ENCODE measurements around the gene COMMD1. TPM values are rescaled to one million over a fixed set of nuclear protein-coding genes. Genes with fewer than 3 reads are reported as not detected.

Gene COMMD1
- polyA plus RNA-seq, 1 donor (not counting 4 experiments of a cell fraction or from before 2014, with no cell fraction given), result 44.8 TPM

DNA sequence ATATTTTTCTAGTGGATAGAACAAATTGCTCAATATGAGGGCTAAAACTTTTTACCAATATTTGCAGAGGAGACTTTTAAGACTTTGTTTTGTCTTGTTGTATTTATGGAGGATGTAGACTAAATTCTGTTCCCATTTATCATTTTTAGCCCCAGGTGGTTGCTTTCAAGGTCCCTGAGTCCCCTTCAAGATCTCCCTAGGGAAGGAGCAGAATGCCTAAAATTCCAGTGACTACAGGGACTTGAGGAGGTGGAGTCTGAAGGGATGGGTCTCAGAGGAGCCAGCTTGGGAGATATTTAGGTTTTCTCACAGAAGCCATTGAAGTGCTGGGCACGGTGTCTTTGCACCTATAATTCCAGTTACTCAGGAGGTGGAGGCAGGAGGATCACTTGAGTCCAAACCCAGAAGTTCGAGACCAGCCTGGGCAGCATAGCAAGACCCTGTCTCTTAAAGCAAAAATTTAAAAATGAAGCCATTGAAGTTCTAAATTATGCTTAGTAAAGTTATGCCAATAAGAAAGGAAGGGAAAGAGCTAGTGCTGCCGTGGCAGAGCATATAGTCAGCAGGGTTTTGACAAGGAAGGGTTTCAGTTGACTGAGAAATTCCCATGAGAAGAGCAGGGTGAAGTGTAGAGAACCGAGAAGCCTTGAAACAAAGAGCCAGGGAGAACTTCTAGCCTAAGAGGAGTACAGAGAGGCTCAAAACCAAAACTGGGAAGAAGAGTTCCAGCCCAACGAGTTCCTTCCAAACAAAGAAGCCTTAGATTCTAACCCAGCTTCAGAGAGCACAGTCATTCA lies 43.4 kb downstream of the COMMD1 start:
- Histone ChIP-seq H3K9ac (ENCODE audit: control insufficient read depth, extremely low read depth, insufficient read depth, low read length) (no peak overlapping the region), H3K36me3 (ENCODE audit: control insufficient read depth in 2 of 2, extremely low read depth in 1 of 2, insufficient read depth in 2 of 2, low read length in 2 of 2) (no peaks in the 10 kb centered on the region), H3K4me2 (ENCODE audit: control insufficient read depth, extremely low read depth, insufficient read depth, low read depth, low read length) (no peak overlapping the region), H3K79me2 (ENCODE audit: control insufficient read depth, insufficient read depth, low read length) (no peaks in the 10 kb centered on the region), H4K20me1 (ENCODE audit: control insufficient read depth, extremely low read depth, insufficient read depth, low read length) (no peaks in the 10 kb centered on the region), H3K9me3 (ENCODE audit: control insufficient read depth, low read depth, low read length) (peaks cover 2% of the 10 kb centered on the region), H3K27me3 (ENCODE audit: control insufficient read depth, extremely low read depth, insufficient read depth, low read length) (no peaks in the 10 kb centered on the region), H3K4me1 (ENCODE audit: control insufficient read depth, extremely low read depth, insufficient read depth, low read length) (peaks cover 3% of the 10 kb centered on the region), H3K9me1 (ENCODE audit: control insufficient read depth, extremely low read depth, insufficient read depth, low read length) (no peaks in the 10 kb centered on the region), H2AFZ (ENCODE audit: control insufficient read depth, low read length) (no peak overlapping the region), H3K27ac (ENCODE audit: control insufficient read depth, insufficient read depth, low read length) (no peak overlapping the region), H3K4me3 (ENCODE audit: control insufficient read depth in 2 of 3, extremely low read depth in 1 of 3, insufficient read depth in 2 of 3, low read depth in 1 of 3, low read length in 3 of 3) (no peak overlapping the region)
- DNase-seq (ENCODE audit: low read depth, low spot score) (no peak), FAIRE-seq (no peak)
- TF ChIP-seq, protein P1, sequence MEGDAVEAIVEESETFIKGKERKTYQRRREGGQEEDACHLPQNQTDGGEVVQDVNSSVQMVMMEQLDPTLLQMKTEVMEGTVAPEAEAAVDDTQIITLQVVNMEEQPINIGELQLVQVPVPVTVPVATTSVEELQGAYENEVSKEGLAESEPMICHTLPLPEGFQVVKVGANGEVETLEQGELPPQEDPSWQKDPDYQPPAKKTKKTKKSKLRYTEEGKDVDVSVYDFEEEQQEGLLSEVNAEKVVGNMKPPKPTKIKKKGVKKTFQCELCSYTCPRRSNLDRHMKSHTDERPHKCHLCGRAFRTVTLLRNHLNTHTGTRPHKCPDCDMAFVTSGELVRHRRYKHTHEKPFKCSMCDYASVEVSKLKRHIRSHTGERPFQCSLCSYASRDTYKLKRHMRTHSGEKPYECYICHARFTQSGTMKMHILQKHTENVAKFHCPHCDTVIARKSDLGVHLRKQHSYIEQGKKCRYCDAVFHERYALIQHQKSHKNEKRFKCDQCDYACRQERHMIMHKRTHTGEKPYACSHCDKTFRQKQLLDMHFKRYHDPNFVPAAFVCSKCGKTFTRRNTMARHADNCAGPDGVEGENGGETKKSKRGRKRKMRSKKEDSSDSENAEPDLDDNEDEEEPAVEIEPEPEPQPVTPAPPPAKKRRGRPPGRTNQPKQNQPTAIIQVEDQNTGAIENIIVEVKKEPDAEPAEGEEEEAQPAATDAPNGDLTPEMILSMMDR (optimal IDR thresholded peaks at IDR 0.05 in 1 of 3, IDR thresholded peaks at IDR 0.05 in 1 of 3, conservative IDR thresholded peaks at IDR 0.05 in 1 of 3; ENCODE audit: extremely low read depth in 1 of 3, insufficient read depth in 2 of 3, low read length in 3 of 3), result no peak
- TF ChIP-seq EZH2 (IDR thresholded peaks at IDR 0.05; ENCODE audit: low read length), result no peak
- dilution Hi-C loops (cut with MboI; ENCODE audit: extremely low pct_ligation_motif_present, low sequenced_read_pairs), result no loop called here

DNA sequence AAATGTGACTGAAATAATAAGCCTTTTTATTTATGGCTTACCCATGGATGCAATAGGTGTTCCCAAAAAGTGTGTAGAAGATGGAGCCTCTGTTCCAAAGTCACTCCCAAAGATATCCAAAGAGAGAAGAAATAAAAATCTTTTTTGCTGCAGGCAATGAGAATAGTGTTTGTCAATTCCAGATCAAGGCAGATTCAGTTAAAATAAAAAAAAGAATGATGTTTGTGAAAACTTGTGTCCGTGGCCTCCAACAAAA lies 43.9 kb downstream of the COMMD1 start:
- H3K4me3 ChIP-seq (ENCODE audit: control insufficient read depth in 2 of 3, extremely low read depth in 1 of 3, insufficient read depth in 2 of 3, low read depth in 1 of 3, low read length in 3 of 3), result no peak overlapping the region
- H3K9me3 ChIP-seq (ENCODE audit: control insufficient read depth, low read depth, low read length), result peaks cover 2% of the 10 kb centered on the region
- no peaks in the 10 kb centered on the region for H3K27me3 ChIP-seq (ENCODE audit: control insufficient read depth, extremely low read depth, insufficient read depth, low read length)
- no peaks in the 10 kb centered on the region for H4K20me1 ChIP-seq (ENCODE audit: control insufficient read depth, extremely low read depth, insufficient read depth, low read length)
- no peak overlapping the region for H2AFZ ChIP-seq (ENCODE audit: control insufficient read depth, low read length)
- TF ChIP-seq, protein P1 (optimal IDR thresholded peaks at IDR 0.05 in 1 of 3, IDR thresholded peaks at IDR 0.05 in 1 of 3, conservative IDR thresholded peaks at IDR 0.05 in 1 of 3; ENCODE audit: extremely low read depth in 1 of 3, insufficient read depth in 2 of 3, low read length in 3 of 3), result no peak
- no peak for TF ChIP-seq EZH2 (IDR thresholded peaks at IDR 0.05; ENCODE audit: low read length)
- H3K9ac ChIP-seq (ENCODE audit: control insufficient read depth, extremely low read depth, insufficient read depth, low read length), result no peak overlapping the region
- no peak overlapping the region for H3K4me2 ChIP-seq (ENCODE audit: control insufficient read depth, extremely low read depth, insufficient read depth, low read depth, low read length)
- no peaks in the 10 kb centered on the region for H3K79me2 ChIP-seq (ENCODE audit: control insufficient read depth, insufficient read depth, low read length)
- no peaks in the 10 kb centered on the region for H3K36me3 ChIP-seq (ENCODE audit: control insufficient read depth in 2 of 2, extremely low read depth in 1 of 2, insufficient read depth in 2 of 2, low read length in 2 of 2)
- H3K4me1 ChIP-seq (ENCODE audit: control insufficient read depth, extremely low read depth, insufficient read depth, low read length), result peaks cover 3% of the 10 kb centered on the region
- FAIRE-seq (no peak), DNase-seq (ENCODE audit: low read depth, low spot score) (no peak)
- H3K27ac ChIP-seq (ENCODE audit: control insufficient read depth, insufficient read depth, low read length), result no peak overlapping the region
- no peaks in the 10 kb centered on the region for H3K9me1 ChIP-seq (ENCODE audit: control insufficient read depth, extremely low read depth, insufficient read depth, low read length)
- dilution Hi-C loops (cut with MboI; ENCODE audit: extremely low pct_ligation_motif_present, low sequenced_read_pairs), result no loop called here
